Stimulated activated CD4-positive, alpha-beta T cell treated with anti-CD3 and anti-CD28 coated beads, Interleukin-15, amount 100 ng/mL, for 1 hour (primary cell): ENCODE measurements around the gene PAQR5.

ENCODE experiments used
- DNase-seq, 2 donors: peaks; one replicate each; pipeline ENCODE4 v3.0.0-alpha.2; 2020; ENCODE audit warnings: low read depth in 1 of 2, low spot score in 1 of 2

The PAQR5 gene

GRCh38 chr15:69456208-69457166 is 157.8 kb downstream of the PAQR5 start:
- no peak for DNase-seq
